A549 treated with CORT108297 at 1 μM for 4 hours (cell line): Measurements from ENCODE around the gene SLAIN1. TPM values are rescaled to one million over a fixed set of nuclear protein-coding genes. Genes with fewer than 3 reads are reported as not detected.

Experiments
- total RNA-seq: library from RNA; stranded (reverse); fragments of 200-300 nt; extraction: Qiagen RNA extraction; gene quantifications from 5 replicates; pipeline ENCODE4 v1.2.3, GENCODE V29; 2022

Gene SLAIN1
- total RNA-seq: 0.38 to 1.0 TPM (median 0.58 TPM) in 5 replicates

DNA sequence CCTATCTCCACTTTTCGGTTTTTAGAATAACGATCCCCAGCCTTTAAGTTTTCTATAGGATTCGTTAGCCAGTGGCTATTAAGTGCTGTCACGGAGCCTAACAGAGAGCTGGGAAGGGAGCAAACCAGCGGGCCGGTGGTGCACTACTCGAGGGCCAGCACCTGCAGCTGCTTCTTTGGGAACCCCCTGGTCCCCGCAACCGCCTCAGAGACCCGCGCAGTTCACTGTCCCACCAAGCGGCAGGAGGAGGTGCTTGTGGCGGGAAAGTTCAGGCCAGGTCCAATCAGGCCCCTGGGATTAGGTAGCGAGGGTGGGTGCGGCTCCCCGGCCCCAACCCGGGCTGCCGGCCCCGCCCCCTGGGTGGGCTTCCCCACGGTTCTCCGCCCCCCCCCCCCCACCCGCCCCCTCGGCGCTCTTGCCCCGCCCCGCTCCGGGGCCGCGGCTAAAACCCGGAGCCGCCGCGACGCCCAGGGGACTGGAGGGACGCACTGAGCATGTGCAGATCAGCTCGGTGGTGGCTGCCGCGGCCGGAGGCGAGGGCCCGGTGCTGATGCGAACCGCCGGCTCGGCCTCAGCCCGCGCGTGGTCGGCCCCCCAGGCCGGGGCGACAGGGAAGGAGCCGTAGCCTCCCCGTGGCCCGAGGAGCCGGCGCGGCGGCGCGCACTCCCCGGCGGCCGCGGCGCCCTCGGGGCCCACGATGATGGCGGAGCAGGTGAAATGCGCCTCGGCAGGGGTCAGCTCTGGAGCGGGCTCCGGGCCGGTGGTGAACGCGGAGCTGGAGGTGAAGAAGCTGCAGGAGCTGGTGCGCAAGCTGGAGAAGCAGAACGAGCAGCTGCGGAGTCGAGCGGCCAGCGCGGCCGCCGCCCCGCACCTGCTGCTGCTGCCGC, at the start of gene SLAIN1:
TSS of gene SLAIN1 (plus strand) at position 471 of the 887 bp plus-strand sequence. CDS start at position 698, 227 bp downstream.

Other genes starting within 250 kb of the SLAIN1 start
- gene SCEL, start 162.0 kb upstream of the SLAIN1 start, total RNA-seq: 0.43 to 0.72 TPM (median 0.60 TPM) in 5 replicates
- gene EDNRB, start 221.1 kb downstream of the SLAIN1 start, total RNA-seq: not detected in 5 replicates